ENCODE data around the gene MAP3K10.

The MAP3K10 gene

DNA sequence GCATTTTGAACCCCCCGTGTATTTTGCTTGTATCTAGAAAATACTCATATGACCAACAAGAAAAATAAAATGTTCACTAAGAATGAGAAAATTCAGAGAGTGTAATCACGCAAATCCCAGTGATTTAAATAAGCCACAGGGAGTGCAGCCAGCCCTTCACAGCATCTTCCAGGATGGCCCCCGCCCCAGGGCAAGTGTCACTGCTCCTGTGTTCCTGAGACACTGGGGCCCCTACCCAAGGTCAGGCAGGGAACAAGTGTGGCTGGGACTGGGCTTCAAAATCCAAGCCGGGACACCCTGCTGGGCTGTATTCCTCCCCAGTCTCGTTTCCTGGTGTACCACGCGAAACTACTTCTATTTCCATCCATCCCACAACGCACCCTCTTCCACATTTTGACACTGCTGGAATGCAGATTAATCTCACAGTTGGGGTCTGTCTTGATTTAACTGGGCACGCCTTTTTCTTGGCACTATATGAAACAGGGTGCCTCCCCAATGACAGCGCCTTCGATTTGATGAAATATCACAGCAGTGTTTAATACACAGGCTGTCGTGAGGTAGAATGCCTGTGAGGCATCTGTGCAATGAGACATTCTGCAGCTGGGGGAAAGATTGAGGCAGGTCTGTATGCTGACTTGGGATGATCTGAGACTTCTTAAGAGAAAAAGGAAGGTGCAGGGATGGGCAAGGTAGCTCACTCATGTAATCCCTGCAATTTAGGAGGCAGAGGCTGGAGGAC lies 53.5 kb downstream of the MAP3K10 start:
- TF ChIP-seq ZNF623 (tag by site-specific recombination; IDR thresholded peaks at IDR 0.05) = no peak
- TF ChIP-seq ZNF660 (tag by site-specific recombination; IDR thresholded peaks at IDR 0.05) = no peak
- no peak for TF ChIP-seq ZNF629 (tag by site-specific recombination; IDR thresholded peaks at IDR 0.05)
- TF ChIP-seq ZIC2 (tag by site-specific recombination; IDR thresholded peaks at IDR 0.05) = peak; percentile 45; the same call in 1 of the 2 replicates
- no peak for TF ChIP-seq ZNF785 (tag by site-specific recombination; IDR thresholded peaks at IDR 0.05)
- TF ChIP-seq, protein P1, sequence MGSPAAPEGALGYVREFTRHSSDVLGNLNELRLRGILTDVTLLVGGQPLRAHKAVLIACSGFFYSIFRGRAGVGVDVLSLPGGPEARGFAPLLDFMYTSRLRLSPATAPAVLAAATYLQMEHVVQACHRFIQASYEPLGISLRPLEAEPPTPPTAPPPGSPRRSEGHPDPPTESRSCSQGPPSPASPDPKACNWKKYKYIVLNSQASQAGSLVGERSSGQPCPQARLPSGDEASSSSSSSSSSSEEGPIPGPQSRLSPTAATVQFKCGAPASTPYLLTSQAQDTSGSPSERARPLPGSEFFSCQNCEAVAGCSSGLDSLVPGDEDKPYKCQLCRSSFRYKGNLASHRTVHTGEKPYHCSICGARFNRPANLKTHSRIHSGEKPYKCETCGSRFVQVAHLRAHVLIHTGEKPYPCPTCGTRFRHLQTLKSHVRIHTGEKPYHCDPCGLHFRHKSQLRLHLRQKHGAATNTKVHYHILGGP (tag by site-specific recombination; IDR thresholded peaks at IDR 0.05) = no peak
- ChIA-PET POLR2A (no interaction called here), CTCF (interaction anchor here (1.5 kb wide), 1 partner anchor 60 kb away, joined by 7 read pairs; no protein-coding TSS in a partner anchor)
- peaks cover 62 to 72% of the 10 kb centered on the region in 2 experiments for H3K36me3 ChIP-seq (ENCODE audit: control insufficient read depth in 2 of 2, insufficient read depth in 1 of 2, low read length in 2 of 2)
- 0 out of 2 replicates have a peak overlapping the region, but pooled peaks have one; percentile 0 for H3K27ac ChIP-seq (ENCODE audit: extremely low read depth, low read depth, low read length)
- no peaks in the 10 kb centered on the region for H3K9me3 ChIP-seq (ENCODE audit: control insufficient read depth, insufficient read depth, low read depth, low read length)
- no peak overlapping the region for H3K4me3 ChIP-seq (ENCODE audit: low read depth, low read length)
- peaks cover 5% of the 10 kb centered on the region; the same call in 1 of the 2 replicates for H3K4me1 ChIP-seq (ENCODE audit: control insufficient read depth, insufficient read depth, low read length)

DNA sequence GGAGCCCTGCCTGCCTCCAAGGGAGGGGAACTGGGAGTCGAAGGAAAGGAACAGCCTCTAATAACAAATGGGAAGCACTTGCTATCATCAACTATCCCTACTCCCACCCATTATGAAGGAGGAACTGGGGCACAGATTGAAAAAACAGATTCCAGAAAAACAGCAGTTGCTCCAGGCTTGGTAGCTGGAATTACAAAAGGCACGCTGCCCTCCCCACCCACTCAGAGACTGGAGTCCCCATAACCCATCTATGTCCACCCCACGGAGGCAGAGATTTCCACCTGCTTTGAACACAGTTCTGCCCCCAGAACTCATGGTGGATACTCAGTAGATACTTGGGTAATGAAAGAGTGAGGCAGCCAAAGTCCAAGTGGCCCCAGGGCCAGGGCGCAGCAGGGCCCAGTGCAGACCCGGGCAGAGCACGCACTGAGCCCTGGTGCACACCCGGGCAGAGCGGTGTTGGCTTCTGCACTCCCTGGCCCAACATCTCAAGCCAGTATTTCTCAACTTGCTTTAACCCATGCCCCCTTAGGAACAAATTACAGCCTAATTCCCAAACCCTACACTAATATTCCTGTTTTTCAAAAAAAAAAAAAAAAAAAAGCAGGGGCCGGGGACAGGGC lies 54.4 kb downstream of the MAP3K10 start:
- Histone ChIP-seq H3K4me1 (ENCODE audit: control insufficient read depth, insufficient read depth, low read length) (peaks cover 5% of the 10 kb centered on the region; the same call in 1 of the 2 replicates), H3K9me3 (ENCODE audit: control insufficient read depth, insufficient read depth, low read depth, low read length) (no peaks in the 10 kb centered on the region), H3K27ac (ENCODE audit: extremely low read depth, low read depth, low read length) (no peak overlapping the region), H3K36me3 (ENCODE audit: control insufficient read depth in 2 of 2, insufficient read depth in 1 of 2, low read length in 2 of 2) (peaks cover 63 to 71% of the 10 kb centered on the region in 2 experiments), H3K4me3 (ENCODE audit: low read depth, low read length) (no peak overlapping the region)
- POLR2A ChIA-PET = interaction anchor here (0.7 kb wide), 1 partner anchor 428 kb away, joined by 4 read pairs; no protein-coding TSS in a partner anchor
- CTCF ChIA-PET = interaction anchor here (0.6 kb wide), 1 partner anchor 357 kb away, joined by 4 read pairs; no protein-coding TSS in a partner anchor
- TF ChIP-seq, protein P2, sequence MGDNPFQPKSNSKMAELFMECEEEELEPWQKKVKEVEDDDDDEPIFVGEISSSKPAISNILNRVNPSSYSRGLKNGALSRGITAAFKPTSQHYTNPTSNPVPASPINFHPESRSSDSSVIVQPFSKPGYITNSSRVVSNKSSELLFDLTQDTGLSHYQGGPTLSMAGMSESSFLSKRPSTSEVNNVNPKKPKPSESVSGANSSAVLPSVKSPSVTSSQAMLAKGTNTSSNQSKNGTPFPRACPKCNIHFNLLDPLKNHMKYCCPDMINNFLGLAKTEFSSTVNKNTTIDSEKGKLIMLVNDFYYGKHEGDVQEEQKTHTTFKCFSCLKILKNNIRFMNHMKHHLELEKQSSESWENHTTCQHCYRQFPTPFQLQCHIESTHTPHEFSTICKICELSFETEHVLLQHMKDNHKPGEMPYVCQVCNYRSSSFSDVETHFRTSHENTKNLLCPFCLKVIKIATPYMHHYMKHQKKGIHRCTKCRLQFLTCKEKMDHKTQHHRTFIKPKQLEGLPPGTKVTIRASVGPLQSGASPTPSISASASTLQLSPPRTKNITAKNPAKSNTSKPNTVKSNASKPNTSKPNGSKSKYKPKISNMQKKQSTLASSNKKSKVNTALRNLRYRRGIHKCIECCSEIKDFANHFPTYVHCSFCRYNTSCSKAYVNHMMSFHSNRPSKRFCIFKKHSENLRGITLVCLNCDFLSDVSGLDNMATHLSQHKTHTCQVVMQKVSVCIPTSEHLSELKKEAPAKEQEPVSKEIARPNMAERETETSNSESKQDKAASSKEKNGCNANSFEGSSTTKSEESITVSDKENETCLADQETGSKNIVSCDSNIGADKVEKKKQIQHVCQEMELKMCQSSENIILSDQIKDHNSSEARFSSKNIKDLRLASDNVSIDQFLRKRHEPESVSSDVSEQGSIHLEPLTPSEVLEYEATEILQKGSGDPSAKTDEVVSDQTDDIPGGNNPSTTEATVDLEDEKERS (tag by site-specific recombination; IDR thresholded peaks at IDR 0.05) = no peak
- TF ChIP-seq, protein P3, sequence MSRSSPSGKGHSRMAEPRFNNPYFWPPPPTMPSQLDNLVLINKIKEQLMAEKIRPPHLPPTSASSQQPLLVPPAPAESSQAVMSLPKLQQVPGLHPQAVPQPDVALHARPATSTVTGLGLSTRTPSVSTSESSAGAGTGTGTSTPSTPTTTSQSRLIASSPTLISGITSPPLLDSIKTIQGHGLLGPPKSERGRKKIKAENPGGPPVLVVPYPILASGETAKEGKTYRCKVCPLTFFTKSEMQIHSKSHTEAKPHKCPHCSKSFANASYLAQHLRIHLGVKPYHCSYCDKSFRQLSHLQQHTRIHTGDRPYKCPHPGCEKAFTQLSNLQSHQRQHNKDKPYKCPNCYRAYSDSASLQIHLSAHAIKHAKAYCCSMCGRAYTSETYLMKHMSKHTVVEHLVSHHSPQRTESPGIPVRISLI (tag by site-specific recombination; IDR thresholded peaks at IDR 0.05) = no peak
- 0 out of 2 replicates have a peak, but pooled peaks have one; percentile 8 for TF ChIP-seq ZNF600 (tag by site-specific recombination; IDR thresholded peaks at IDR 0.05)
- TF ChIP-seq ZFHX2 (tag by site-specific recombination; conservative IDR thresholded peaks at IDR 0.05) = peak; percentile 51; the same call in 1 of the 2 replicates
- TF ChIP-seq ZNF677 (tag by site-specific recombination; IDR thresholded peaks at IDR 0.05) = no peak
- TF ChIP-seq ZNF341 (tag by site-specific recombination; IDR thresholded peaks at IDR 0.05; ENCODE audit: low read depth) = peak; percentile 31; the same call in 1 of the 2 replicates
- TF ChIP-seq EGR2 (tag by site-specific recombination; IDR thresholded peaks at IDR 0.05; ENCODE audit: low read depth) = peak; percentile 62
- TF ChIP-seq ZNF404 (tag by site-specific recombination; IDR thresholded peaks at IDR 0.05) = no peak
